Superior temporal gyrus (tissue), 1 donor: ENCODE measurements around the gene CLEC11A.

Experiments used
- DNase-seq: peaks from one replicate; pipeline ENCODE4 v3.0.0-alpha.2; 2016; ENCODE audit errors: extremely low spot score

Gene CLEC11A

DNA sequence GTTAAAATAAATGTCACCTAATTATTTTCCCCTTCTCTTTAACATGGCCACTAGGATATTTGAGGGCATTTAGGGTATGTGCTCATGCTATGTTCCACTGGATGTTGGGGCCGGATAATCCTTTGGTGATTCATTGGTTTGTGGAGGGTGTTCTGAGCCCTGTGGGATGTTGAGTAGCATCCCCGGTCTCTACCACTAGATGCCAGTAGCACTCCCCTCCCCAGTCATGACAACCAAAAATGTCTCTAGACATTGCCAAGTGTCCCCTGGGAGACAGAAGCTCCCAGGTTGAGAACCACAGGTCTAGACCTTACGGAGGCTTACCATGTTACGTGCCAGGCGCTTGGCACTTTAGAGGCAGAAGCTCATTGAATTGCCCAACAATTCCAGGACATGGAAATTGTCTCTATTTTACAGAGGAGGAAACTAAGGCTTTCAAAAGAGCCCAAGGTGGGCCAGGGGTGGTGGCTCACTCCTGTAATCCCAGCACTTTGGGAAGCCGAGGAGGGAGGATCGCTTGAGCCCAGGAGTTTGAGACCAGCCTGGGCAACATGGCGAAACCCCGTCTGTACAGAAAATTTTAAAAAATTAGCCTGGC, 17.6 kb upstream of the CLEC11A start:
- DNase-seq, result peak; percentile 57

DNA sequence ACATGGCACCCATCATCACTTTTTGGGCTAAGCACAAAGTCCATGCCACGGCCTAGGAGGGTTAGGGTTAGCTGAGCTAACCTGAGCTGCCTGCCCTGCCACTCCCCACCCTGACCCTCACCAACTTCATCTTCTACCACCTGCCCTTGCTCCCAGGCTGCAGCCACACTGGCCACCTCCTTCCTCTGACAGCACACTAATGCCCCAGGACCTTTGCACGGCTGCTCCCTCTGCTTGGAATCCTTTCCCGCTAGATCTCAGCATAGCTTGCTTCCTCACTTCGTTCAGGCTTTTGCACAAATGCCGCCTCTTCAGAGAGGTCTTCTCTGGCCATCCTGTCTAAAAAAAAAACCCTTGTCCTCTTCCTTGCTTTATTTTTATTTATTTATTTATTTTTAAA, 16.8 kb upstream of the CLEC11A start:
- DNase-seq, result no peak

- DNase-seq, result no peak
These were observed 14.8 kb upstream of the CLEC11A start for GRCh38 chr19:50708179-50708879.

DNA sequence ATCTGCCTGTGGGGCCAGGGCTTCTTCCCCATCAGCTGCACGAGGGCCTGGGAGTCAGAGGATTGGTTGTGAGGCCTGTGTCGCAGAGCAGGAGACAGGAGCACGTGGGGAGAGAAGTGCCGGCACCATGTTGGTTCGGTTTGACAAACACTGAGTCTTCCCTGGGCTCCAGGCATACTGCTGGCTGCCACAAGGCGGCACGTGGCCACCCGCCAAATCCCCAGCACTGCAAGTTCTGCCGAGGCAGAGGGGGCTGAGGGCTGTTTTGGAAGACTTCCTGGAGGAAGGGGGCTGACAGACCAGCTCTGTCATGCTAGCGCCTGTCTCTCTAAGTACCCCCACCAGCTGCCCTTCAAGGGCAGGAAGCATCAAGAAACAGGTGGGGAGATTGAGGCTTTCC, 13.1 kb upstream of the CLEC11A start:
- no peak for DNase-seq

- DNase-seq, result no peak
These were observed 12.6 kb upstream of the CLEC11A start for GRCh38 chr19:50710612-50711011.

DNA sequence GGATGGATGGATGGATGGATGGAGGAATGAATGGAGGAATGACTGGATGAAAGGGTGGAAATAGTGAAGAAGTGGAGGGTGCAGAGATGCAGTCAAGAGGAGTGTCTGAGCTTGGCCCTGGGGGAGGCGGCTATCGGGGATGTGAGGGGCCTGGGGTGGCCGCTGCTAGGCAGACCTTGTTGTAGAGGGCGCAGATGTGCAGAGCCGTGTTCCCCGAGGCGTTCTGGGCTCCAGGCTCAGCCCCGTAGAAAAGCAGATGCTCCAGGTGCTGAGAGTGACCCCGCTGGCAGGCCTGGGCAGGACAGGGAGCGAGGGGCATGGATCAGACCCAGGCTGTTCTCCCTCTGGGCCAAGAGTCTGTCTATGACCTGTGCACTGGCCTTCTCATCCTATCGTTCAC, 12.0 kb upstream of the CLEC11A start:
- no peak for DNase-seq

DNA sequence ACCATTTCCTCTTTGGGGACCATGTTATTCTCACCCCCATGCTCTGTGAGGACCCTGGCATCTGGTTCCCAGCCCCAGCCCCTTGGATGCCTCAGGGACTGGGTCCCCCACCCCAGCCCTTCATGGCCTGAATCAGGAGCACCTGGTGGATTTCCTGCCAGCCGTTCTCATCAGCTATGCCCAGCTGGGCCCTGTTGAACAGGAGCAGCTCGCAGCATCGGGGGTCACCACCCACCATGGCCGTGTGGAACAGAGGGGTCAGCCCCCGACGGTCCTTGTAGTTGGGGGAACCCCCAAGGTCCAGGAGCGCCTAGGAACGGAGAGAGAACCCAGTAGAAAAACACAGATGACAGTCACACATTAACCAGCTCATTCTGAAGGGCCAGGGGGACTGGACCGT, 11.4 kb upstream of the CLEC11A start:
- no peak for DNase-seq

DNA sequence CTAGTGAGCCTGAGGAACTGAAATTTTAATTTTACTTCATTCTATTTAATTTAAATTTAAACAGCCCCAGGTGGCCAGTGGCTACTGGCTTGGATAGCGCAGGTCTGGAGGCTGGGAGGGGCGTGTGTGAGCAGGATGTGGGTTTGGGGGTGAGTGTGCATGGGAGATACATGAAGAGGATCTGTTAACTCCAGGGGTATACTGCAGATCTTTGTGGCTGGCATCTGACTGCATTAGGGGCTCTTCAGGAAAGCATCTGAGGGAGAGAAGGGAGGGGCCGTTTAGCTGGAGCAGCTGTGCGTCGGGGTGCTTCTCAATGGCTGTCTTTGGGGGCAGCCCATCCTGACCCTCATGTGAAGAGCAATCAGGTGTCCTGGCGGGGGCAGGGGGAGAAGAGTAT, 10.3 kb upstream of the CLEC11A start:
- DNase-seq, result no peak

DNA sequence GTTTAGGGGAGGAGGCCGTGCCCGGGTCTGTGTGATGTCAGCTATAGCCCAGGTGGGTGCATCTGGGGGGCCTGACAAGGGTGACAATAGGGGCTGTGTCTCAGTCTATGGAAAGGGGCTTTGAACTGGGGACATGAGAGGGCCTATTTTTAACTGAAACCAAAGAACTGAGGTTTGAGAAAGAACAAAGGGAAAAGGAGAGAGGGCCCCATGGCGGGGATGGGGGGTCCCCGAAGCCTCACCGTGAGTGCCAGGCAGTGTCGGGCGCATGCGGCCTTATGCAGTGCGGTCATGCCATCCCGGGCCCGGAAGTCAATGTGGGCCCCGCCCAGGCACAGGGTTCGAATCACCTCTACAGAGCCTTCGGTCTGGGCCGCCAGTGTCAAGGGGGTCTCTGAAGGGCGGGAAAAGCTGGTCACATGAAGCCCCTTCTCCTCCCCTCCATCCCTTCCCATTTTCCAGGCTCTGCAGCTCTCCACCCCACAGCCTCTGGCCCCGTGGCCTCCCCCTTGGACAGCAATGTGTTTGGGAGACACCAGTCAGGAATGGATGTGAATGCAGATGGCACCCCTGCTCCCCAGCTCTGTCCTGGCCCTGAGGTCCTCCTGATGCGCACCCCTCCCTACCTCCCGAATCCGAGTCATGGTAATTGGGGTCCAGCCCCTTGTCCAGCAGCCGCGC, 9.5 kb upstream of the CLEC11A start:
- DNase-seq, result no peak

- no peak for DNase-seq
These were observed 6.8 kb upstream of the CLEC11A start for GRCh38 chr19:50716178-50717025.

GRCh38 chr19:50717026-50717723, 6.0 kb upstream of the CLEC11A start:
- no peak for DNase-seq

- DNase-seq, result no peak
These were observed 5.3 kb upstream of the CLEC11A start for GRCh38 chr19:50717891-50718254.

DNA sequence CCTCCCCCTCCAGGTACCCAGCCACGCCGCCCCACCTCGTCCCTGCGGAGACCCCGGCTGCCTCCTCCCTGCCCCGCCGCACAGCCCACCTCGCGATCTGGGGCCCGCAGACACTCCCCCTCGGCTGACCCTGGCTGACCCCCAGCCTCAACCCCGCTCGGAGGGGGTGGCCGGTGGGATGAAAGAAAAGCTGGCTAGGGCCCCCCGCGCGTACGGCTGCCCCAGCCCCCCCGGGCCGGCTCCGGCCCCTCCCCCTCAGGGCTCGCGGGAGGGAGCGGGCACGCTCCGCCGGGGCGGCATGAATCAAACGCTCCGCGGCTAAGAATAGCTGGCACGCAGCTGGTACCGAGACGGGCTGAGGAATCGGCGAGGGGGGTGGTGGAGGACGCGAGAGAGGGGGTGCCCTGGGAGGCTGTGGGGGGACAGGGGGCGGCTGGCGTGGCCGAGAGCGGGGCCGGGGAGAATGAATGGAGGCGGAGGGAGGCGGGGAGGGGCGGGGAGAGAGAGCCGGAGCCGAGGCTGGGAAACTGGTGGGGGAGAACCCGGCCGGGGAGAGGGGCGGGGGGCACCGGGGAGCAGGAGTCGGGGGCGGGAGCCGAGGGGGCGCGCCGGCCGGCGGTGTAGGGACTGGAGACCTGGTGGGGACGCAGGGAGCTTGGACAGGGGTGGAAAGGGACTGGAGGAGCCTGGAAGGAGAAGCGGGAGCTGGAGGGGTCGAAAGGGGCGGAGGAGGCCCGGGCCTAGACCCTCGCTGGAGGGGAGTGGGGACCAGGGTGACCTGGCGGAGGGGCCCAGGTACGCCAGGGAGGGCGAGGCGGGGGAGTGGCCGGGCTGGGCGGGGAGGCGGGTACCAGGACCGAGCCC, 4.7 kb upstream of the CLEC11A start:
- no peak for DNase-seq

- DNase-seq, result no peak
These were observed 4.1 kb upstream of the CLEC11A start for GRCh38 chr19:50719119-50719435.

GRCh38 chr19:50719566-50719965, 3.6 kb upstream of the CLEC11A start, which contains the start of gene SHANK1:
SHANK1 (minus strand) TSS chr19:50719802; CDS start chr19:50716919, 2,883 bp downstream.
- DNase-seq, result no peak

GRCh38 chr19:50720181-50720920, 2.8 kb upstream of the CLEC11A start:
- DNase-seq, result peak; percentile 12

- DNase-seq, result no peak
These were observed 2.2 kb upstream of the CLEC11A start for GRCh38 chr19:50720921-50721381.

DNA sequence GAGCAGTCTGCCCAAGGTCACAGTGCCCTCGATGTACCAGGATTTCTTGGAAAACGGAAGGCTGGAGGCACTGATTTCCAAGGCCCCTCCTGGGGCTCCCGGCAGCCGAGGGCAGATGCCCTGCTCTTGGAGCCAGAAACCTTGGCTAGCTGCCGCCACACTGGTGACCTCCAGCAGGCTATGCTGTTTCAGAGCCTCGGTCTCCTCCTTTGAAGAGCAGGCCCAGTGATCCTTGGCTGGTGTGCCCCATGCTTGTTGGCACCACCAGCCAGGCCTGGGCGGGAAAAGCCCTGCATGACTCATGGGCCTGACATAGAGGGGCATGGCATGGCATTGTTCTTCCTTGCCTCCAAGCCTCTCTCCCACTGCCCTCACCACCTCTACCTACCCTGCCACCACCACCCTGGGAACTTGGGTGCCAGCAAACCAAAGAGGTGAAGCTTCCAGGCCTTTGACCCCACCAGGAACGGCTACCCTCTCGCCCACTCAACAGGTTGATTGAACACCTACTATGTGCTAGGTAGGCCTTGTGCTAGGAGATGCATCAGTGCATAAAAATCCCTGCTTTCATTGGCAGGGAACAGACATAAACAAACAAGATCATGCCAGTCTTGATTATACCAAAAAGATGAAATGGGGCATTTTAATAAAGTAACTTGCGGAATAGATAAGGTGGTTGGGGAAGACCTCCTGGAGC, 1.6 kb upstream of the CLEC11A start:
- DNase-seq, result no peak
